T-helper 1 cell treated with Interleukin-12 subunit alpha and Interleukin-12 subunit beta and Interleukin-4 antibody, amounts not matched to agents 30 μg/mL and 1 μg/mL, for 36 hours (primary cell): ENCODE data around the gene DENND6B.
"Not testable (repeated sequence)": the region's sequence is repeated elsewhere in the genome, so short reads cannot be mapped to it uniquely, and the experiment has no call there.

ENCODE experiments used
- H3K27ac Mint-ChIP-seq: one replicate; pipeline ENCODE4 v1.8.0; 2021; ENCODE audit warnings: mild to moderate bottlenecking, mixed read lengths
- H3K27me3 Mint-ChIP-seq: one replicate; pipeline ENCODE4 v1.8.0; 2021; ENCODE audit warnings: low read depth, mixed read lengths
- H3K36me3 Mint-ChIP-seq: one replicate; pipeline ENCODE4 v1.8.0; 2021; ENCODE audit warnings: low read depth, mixed read lengths
- H3K4me1 Mint-ChIP-seq: one replicate; pipeline ENCODE4 v1.8.0; 2021; ENCODE audit warnings: low read depth, mixed read lengths
- H3K4me3 Mint-ChIP-seq: one replicate; pipeline ENCODE4 v1.8.0; 2021; ENCODE audit warnings: mild to moderate bottlenecking, moderate library complexity, mixed read lengths
- H3K9me3 Mint-ChIP-seq: one replicate; pipeline ENCODE4 v1.8.0; 2021; ENCODE audit warnings: mixed read lengths

The DENND6B gene, protein sequence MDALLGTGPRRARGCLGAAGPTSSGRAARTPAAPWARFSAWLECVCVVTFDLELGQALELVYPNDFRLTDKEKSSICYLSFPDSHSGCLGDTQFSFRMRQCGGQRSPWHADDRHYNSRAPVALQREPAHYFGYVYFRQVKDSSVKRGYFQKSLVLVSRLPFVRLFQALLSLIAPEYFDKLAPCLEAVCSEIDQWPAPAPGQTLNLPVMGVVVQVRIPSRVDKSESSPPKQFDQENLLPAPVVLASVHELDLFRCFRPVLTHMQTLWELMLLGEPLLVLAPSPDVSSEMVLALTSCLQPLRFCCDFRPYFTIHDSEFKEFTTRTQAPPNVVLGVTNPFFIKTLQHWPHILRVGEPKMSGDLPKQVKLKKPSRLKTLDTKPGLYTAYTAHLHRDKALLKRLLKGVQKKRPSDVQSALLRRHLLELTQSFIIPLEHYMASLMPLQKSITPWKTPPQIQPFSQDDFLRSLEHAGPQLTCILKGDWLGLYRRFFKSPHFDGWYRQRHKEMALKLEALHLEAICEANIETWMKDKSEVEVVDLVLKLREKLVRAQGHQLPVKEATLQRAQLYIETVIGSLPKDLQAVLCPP

DNA sequence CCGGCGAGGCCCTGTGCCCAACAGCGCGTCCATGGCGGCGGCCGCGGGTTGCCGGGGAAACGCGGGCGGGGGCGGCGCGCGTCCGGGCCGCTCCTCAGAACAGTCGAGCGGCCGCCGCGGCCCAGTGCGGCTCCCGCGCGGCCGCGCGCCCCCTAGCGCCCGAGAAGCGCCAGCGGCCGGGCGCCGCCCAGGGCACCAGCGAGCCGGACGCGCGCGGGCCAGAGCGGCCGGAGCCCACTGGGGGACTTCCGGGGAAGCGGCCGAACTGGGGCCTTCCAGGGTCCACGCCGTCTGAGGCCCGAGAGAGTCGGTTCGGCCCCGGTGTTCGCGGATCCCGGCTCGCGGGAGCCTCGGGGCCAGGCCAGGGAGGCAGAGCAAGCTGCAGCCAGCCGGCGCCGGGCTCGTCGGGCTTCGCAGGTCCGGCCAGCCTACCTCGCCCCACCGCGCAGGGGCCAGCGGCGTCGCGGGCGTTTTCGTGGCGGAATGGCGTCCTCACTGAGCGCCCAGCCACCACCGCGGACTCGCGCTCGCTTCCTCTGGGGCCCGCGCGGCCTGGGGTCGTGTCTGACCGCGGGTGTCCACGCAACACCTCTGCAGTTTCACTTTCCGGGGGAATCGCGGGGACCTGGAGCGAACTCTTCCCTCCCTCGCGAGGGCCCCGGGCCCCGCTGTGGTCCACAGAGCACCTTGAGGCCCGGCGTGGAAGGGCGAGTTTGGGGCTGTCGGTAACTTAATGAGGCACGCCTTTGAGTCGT lies at the start of gene DENND6B:
Gene DENND6B (minus strand): TSS at position 57 of the 755 bp plus-strand sequence. CDS start 24 bp downstream, at position 33.
- H3K27me3 Mint-ChIP-seq: peaks cover 23% of the 10 kb centered on the region
- no peaks in the 10 kb centered on the region for H3K36me3 Mint-ChIP-seq
- H3K9me3 Mint-ChIP-seq: no peaks in the 10 kb centered on the region
- H3K27ac Mint-ChIP-seq: peak within 1 kb of the TSS; percentile 84
- H3K4me3 Mint-ChIP-seq: peak within 1 kb of the TSS; percentile 85
- H3K4me1 Mint-ChIP-seq: peaks cover 10% of the 10 kb centered on the region

DNA sequence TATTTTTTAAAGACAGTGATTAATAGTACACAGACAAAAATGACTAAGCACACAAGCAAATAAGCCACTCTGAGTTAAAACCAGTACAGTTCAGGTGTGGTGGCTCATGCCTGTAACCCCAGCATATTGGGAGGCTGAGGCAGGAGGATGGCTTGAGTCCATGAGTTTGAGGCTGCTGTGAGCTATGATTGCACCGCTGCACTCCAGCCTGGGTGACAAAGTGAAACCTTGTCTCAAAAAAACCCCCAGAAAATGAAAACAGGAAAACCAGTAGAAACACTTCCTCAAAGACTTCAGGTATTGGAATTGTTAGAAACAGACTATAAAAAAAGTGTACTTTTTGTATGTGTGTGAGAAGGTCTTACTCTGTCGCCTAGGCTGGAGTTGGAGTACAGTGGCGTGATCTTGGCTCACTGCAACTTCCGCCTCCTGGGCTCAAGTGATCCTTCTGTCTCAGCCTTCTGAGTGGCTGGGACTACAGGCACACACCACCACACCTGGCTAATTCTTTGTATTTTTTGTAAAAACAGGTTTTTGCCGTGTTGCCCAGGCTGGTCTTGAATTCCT lies 49.4 kb upstream of the DENND6B start:
- H3K9me3 Mint-ChIP-seq: peaks cover 3% of the 10 kb centered on the region
- peaks cover 14% of the 10 kb centered on the region for H3K4me1 Mint-ChIP-seq
- H3K27me3 Mint-ChIP-seq: no peaks in the 10 kb centered on the region
- peaks cover 23% of the 10 kb centered on the region for H3K36me3 Mint-ChIP-seq
- H3K27ac Mint-ChIP-seq: peak overlapping the region; percentile 33
- peak overlapping the region; percentile 34 for H3K4me3 Mint-ChIP-seq

DNA sequence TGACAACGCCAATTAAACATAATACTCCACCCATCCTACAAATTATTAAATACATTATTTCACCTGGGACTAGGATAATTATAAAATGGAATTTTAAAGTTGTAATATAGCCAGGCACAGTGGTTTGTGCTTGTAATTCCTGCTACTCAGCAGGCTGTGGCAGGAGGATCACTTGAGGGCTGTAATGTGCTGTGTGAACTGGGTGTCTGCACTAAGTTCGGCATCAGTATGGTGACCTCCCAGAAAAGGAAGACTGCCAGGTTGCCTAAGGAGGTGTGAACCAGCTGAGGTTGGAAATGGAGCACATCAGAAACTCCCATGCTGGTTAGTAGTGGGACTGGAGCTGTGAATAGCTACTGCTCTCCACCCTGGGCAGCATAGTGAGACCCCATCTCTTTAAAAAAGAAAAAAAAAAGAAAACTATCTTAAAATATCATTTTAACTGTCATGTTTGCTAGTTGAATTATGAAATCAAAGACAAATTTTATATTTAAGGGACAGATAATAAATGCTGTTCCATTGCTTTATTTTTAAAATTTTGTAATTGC lies 44.4 kb upstream of the DENND6B start:
- H3K27me3 Mint-ChIP-seq: no peaks in the 10 kb centered on the region
- H3K27ac Mint-ChIP-seq: no peak overlapping the region
- H3K4me3 Mint-ChIP-seq: no peak overlapping the region
- peaks cover 25% of the 10 kb centered on the region for H3K36me3 Mint-ChIP-seq
- H3K9me3 Mint-ChIP-seq: no peaks in the 10 kb centered on the region
- H3K4me1 Mint-ChIP-seq: peaks cover 17% of the 10 kb centered on the region

DNA sequence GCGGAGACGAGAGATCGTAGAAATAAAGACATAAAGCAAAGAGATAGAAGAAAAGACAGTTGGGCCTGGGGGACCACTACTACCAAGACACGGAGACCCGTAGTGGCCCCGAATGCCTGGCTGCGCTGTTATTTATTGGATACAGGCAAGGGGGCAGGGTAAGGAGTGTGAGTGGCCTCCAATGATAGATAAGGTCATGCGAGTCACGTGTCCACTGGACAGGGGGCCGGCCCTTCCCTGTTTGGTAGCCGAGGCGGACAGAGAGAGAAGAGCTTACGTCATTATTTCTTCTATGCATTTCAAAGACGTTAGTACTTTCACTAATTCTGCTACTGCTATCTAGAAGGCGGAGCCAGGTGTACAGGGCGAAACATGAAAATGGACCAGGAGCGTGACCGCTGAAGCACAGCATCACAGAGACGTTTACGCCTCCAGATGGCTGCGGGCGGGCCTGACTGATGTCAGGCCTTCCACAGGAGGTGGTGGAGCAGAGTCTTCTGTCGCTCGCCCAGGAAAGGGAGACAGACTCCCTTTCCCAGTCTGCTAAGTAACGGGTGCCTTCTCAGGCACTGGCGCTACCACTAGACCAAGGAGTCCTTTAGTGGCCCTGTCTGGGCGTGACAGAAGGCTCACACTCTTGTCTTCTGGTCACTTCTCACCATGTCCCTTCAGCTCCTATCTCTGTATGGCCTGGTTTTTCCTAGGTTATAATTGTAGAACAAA lies 41.1 kb upstream of the DENND6B start:
- H3K9me3 Mint-ChIP-seq: no peaks in the 10 kb centered on the region
- H3K36me3 Mint-ChIP-seq: peaks cover 21% of the 10 kb centered on the region
- H3K4me1 Mint-ChIP-seq: peaks cover 10% of the 10 kb centered on the region
- no peak overlapping the region for H3K4me3 Mint-ChIP-seq
- H3K27ac Mint-ChIP-seq: no peak overlapping the region
- H3K27me3 Mint-ChIP-seq: no peaks in the 10 kb centered on the region

DNA sequence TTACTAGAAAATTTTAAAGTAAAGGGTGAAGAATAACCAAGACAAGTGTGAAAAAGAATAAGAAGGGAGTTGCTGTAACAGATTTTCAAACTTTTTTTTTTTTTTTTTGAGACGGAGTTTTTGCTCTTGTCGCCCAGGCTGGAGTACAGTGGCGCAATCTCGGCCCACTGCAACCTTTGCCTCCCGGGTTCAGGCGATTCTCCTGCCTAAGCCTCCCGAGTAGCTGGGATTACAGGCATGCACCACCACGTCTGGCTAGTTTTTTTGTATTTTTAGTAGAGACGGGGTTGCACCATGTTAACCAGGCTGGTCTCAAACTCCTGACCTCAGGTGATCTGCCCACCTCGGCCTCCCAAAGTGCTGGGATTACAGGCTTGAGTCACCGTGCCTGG lies 37.0 kb upstream of the DENND6B start:
- H3K4me1 Mint-ChIP-seq: peaks cover 25% of the 10 kb centered on the region

DNA sequence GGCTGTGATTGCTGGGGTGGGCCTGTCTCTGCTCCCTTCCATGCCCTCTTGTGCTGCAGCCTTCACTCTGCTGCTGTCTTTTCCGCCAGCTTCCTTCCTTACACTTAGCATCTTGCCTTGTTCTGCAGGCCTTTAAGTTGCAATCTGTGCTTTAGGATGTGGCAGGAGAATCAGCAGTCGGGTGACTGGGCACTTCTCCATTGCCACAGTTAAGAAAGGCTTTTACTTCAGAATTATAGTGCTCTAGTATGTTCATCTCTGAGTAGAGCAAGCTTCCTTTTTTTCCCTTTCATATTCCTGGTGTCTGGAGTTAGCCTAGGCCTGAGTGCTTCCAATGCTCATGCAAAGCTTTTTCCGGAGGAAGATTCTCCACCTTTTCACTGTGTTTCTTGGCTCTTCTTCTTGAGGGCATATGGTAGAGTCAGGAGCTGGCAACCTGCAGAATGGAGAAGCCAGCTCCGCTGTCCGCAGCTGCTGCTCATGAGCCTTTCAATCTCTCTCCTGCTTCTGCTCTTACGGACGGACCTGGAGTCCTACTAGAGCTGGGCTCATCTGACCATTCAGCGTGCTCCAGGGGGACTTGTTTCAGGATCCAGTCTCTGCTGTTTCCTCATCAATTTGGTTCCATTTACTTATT lies 36.5 kb upstream of the DENND6B start:
- H3K4me3 Mint-ChIP-seq: no peak overlapping the region
- H3K4me1 Mint-ChIP-seq: peaks cover 25% of the 10 kb centered on the region
- H3K36me3 Mint-ChIP-seq: peaks cover 27% of the 10 kb centered on the region
- H3K9me3 Mint-ChIP-seq: no peaks in the 10 kb centered on the region
- H3K27ac Mint-ChIP-seq: no peak overlapping the region
- no peaks in the 10 kb centered on the region for H3K27me3 Mint-ChIP-seq

More for the DNA sequence above, 37.0 kb upstream of the DENND6B start:
- H3K27me3 Mint-ChIP-seq, H3K4me3 Mint-ChIP-seq, H3K9me3 Mint-ChIP-seq, H3K27ac Mint-ChIP-seq: not testable (repeated sequence)
- peaks cover 30% of the 10 kb centered on the region for H3K36me3 Mint-ChIP-seq

DNA sequence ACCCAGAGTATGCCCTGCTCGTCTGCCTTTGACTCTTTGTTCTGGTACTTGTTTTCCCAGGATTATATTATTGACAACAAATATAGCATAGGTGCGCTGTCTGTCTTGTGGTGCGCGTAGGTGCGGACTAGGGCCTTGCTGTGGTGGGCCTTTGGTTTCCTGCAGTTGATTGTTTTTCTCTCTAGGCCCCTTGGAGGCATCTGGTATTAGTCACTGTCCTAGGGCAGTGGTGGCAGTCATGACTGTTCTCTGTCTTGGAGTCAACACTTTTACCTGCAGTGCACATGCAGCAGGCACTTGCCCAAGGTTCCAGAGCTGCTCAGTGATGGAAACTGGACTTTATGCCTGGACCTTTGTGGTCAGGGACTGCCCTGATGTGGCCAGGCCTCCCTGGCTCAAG lies 34.9 kb upstream of the DENND6B start:
- no peaks in the 10 kb centered on the region for H3K9me3 Mint-ChIP-seq
- no peak overlapping the region for H3K4me3 Mint-ChIP-seq
- peak overlapping the region; percentile 13 for H3K27ac Mint-ChIP-seq
- peaks cover 20% of the 10 kb centered on the region for H3K36me3 Mint-ChIP-seq
- no peaks in the 10 kb centered on the region for H3K27me3 Mint-ChIP-seq
- peaks cover 28% of the 10 kb centered on the region for H3K4me1 Mint-ChIP-seq

DNA sequence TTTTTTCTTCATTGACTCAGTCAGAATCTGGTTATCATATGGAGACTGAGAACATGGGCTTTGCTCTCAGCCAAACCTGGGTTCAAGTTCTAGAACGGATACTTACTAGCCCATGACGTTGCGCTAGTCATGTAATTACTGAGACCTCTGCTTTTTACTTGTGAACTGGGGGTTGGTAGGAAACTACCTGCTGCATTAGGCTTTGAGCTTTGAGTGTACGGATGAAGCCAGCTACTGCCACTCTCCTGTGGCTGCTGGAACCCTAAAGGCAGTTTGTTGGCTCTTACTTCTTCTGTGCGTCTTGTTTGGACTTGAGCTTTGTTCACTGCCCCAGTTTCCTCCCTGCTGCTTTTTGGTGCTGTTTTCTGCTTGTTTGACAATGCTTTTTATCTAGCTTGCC lies 34.4 kb upstream of the DENND6B start:
- no peaks in the 10 kb centered on the region for H3K9me3 Mint-ChIP-seq
- H3K27me3 Mint-ChIP-seq: no peaks in the 10 kb centered on the region
- peaks cover 19% of the 10 kb centered on the region for H3K36me3 Mint-ChIP-seq
- no peak overlapping the region for H3K4me3 Mint-ChIP-seq
- no peak overlapping the region for H3K27ac Mint-ChIP-seq
- peaks cover 26% of the 10 kb centered on the region for H3K4me1 Mint-ChIP-seq

DNA sequence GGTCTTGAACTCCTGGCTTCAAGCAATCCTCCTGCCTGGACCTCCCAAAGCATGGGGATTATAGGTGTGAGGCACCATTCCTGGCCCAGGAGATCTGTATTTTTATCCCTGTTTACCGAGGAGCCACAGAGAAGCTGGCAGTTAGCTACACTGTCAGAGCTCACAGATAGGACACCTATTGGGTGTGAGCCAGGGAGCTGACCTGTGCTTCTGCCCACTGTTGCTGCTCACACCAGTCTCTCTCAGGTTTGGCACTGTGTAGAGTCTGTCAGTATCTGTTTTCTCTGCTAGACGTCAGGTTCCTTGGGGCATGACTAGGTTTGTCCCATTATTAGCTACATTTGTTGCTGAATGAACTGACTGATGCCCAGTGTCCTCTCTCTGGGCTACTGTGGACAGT lies 33.8 kb upstream of the DENND6B start:
- Mint-ChIP-seq H3K36me3 (peaks cover 19% of the 10 kb centered on the region), H3K4me3 (no peak overlapping the region)

DNA sequence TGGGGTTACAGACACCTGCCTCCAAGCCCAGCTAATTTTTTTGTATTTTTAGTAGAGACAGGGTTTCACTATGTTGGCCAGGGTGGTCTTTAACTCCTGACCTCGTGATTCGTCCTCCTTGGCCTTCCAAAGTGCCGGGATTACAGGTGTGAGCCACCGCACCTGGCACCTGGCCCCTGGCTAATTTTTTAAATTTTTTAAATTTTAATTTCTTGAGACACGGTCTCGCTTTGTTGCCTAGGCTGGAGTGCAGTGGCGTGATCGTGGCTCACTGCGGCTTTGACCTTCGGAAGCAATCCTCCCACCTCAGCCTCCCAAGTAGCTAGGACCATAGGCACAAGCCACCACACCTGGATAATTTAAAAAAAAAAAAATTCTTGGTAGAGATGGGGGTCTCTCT lies 30.9 kb upstream of the DENND6B start:
- Mint-ChIP-seq H3K36me3 (peaks cover 19% of the 10 kb centered on the region), H3K4me1 (peaks cover 28% of the 10 kb centered on the region), H3K4me3 (no peak overlapping the region), H3K27ac (no peak overlapping the region), H3K27me3 (no peaks in the 10 kb centered on the region), H3K9me3 (no peaks in the 10 kb centered on the region)

More for the DNA sequence above, 33.8 kb upstream of the DENND6B start:
- Mint-ChIP-seq H3K4me1 (peaks cover 23% of the 10 kb centered on the region), H3K9me3 (no peaks in the 10 kb centered on the region), H3K27me3 (no peaks in the 10 kb centered on the region), H3K27ac (no peak overlapping the region)

DNA sequence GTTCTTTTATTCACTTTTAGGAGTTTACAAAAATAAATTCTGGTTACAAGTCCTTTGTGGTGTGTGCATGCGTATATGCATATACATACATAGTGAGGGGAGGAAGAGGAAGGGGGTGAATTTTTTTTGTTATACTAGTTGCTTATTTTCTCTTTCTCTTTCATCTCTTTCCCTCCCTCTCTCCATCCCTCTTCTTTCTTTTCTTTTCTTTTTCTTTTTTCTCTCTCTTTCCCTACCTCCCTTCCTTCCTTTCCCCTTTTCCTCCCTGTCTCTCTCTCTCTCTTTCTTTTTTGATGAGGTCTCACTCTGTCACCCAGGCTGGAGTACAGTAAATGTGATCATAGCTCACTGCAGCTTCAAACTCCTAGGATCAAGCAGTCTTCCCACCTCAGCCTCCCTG lies 30.4 kb upstream of the DENND6B start:
- Mint-ChIP-seq H3K9me3 (no peaks in the 10 kb centered on the region), H3K36me3 (peaks cover 19% of the 10 kb centered on the region), H3K4me1 (peaks cover 25% of the 10 kb centered on the region), H3K4me3 (no peak overlapping the region), H3K27ac (peak overlapping the region; percentile 32), H3K27me3 (no peaks in the 10 kb centered on the region)

DNA sequence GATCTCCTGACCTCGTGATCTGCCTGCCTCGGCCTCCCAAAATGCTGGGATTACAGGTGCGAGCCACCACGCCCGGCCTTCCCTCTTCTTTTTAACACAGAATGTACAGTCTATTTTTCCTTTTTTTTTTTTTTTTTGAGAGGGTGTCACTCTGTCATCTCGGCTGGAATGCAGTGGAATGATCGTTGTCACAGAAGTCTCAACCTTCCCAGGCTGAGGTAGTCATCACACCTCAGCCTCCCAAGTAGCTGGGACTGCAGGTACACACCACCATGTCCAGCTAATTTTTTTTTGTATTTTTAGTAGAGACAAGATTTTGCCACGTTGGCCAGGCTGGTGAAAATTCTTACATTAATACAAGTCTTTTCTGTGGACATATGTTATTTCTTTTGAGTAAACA lies 29.4 kb upstream of the DENND6B start:
- Mint-ChIP-seq H3K4me3 (no peak overlapping the region), H3K36me3 (peaks cover 15% of the 10 kb centered on the region), H3K9me3 (no peaks in the 10 kb centered on the region), H3K27me3 (no peaks in the 10 kb centered on the region), H3K4me1 (peaks cover 20% of the 10 kb centered on the region), H3K27ac (no peak overlapping the region)

DNA sequence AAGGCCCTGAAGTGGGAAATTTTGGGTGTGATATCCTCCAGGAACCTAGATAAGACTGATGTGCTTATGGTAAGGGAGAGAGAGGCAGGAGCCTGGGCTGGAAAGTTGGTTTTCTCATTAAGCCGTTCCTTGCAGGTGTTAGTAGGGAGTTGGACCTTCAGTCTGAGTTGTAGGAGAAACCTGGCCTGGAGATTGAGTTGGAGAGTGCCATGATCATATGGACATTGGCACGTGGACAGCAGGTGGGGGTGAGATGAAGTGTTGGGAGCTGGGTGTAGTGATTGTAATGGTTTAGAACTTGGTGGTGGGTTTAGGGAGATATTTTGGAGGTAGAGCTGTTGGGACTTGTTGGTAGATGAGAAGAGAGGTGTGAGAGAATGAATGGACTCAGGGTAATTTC lies 21.2 kb upstream of the DENND6B start:
- H3K4me1 Mint-ChIP-seq: peaks cover under 1% of the 10 kb centered on the region
- no peak overlapping the region for H3K4me3 Mint-ChIP-seq
- no peak overlapping the region for H3K27ac Mint-ChIP-seq
- peaks cover 1% of the 10 kb centered on the region for H3K36me3 Mint-ChIP-seq
- H3K9me3 Mint-ChIP-seq: no peaks in the 10 kb centered on the region
- no peaks in the 10 kb centered on the region for H3K27me3 Mint-ChIP-seq
